Skeletal muscle satellite cell (primary cell): ENCODE results near the gene EIF3D.

Experiments
- H3K27me3 ChIP-seq: 2 replicates; pipeline ENCODE4 v1.7.0; 2013; ENCODE audit warnings: low read length; ENCODE audit not compliant: control insufficient read depth, insufficient read depth
- H3K36me3 ChIP-seq: 2 replicates; pipeline ENCODE4 v1.7.0; 2013; ENCODE audit warnings: mild to moderate bottlenecking, control low read depth, low read length; ENCODE audit not compliant: insufficient read depth
- H3K4me1 ChIP-seq: 2 replicates; pipeline ENCODE4 v1.7.0; 2013; ENCODE audit warnings: low read length; ENCODE audit not compliant: control insufficient read depth, insufficient read depth
- H3K4me2 ChIP-seq: 2 replicates; pipeline ENCODE4 v1.7.0; 2013; ENCODE audit warnings: mild to moderate bottlenecking, low read length
- H3K4me3 ChIP-seq: 2 replicates; pipeline ENCODE4 v1.7.0; 2013; ENCODE audit warnings: low read length
- H3K9ac ChIP-seq: 2 replicates; pipeline ENCODE4 v1.7.0; 2013; ENCODE audit warnings: mild to moderate bottlenecking, low read depth, low read length, moderate library complexity
- H3K9me3 ChIP-seq: replicated peaks from 2 replicates; pipeline ENCODE4 v1.7.0; 2013; ENCODE audit warnings: mild to moderate bottlenecking, control low read depth, low read length

Gene EIF3D

DNA sequence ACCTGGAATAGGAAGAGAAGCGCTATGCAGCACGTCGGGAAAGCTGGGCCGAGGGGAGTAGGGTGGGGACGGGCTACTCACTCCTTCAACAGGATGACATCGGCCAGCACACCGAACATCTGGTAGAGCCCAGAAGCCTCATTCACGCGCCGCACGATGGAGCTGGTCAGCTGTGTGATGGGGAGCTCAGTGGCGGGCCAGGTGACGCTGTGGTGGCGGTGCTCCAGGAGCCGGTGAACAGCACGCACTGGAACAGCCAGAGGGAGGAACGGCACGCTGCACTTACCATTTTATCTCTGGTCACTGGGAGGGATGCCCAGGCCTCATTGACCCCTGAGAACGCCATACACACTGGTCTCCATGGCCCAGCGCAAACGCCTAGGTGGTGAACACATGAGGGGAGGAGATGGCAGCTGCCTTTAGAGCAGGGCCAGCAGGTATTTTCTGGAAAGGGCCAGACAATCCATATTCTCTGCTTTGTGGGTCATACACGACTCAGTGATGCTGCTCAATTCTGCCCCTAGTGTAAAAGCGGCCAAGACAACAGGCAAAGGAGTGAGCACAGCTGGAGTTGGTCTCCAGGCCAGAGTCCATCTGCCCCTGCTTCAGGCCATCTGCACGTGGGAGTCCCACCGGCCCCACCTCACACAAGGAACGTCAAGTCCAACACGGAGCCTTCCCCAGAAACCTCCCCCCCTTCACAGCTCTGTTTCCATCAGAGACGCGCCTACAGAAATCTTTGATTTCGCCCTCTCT, 30.9 kb downstream of the EIF3D start:
- Histone ChIP-seq H3K4me3 (no peak overlapping the region), H3K4me1 (no peaks in the 10 kb centered on the region), H3K4me2 (no peak overlapping the region), H3K36me3 (peaks cover 15% of the 10 kb centered on the region), H3K9me3 (no peaks in the 10 kb centered on the region), H3K9ac (no peak overlapping the region), H3K27me3 (no peaks in the 10 kb centered on the region)

DNA sequence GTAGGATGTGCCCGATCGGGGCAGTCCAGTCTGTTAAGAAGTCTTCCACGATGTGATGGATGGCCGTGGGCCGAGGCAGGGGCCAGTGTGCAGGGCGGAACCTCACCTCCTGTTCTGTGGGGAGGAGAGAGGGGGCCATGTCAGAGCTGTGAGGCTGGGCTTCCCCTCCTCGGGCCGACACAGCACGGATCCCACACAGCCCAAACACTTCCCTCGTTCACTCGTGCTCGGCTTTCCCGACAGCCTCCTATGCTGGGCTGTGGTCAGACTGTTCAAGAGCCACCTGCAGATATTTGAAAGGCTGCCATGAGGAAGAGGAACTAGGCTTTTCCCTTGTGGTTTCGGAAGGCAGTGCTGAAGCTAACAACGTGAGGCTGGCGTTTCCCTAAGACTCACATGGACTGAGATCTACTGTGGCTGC, 35.3 kb downstream of the EIF3D start:
- H3K4me2 ChIP-seq, result no peak overlapping the region
- no peaks in the 10 kb centered on the region for H3K27me3 ChIP-seq
- no peaks in the 10 kb centered on the region for H3K9me3 ChIP-seq
- H3K36me3 ChIP-seq, result peaks cover 27% of the 10 kb centered on the region
- H3K4me3 ChIP-seq, result no peak overlapping the region
- H3K9ac ChIP-seq, result no peak overlapping the region
- H3K4me1 ChIP-seq, result no peaks in the 10 kb centered on the region

DNA sequence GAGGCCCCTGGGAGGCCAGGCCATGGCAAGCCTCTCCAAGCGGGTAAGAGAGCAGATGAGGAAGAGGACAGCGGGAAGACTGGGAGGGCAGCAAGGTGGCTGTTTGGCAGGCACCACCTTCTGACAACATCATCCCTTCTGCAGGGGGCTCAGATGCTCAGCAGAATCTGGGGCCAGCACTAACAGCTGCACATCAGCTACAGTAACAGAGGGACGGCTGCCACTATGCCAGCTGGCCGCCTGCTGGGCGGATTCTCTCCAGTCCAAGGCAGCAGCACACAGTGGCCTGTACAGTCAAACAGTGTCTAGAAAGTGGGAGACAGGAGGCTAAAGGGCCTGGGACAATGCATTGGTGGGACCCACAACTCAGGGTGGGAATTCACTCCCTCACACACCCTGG, 36.9 kb downstream of the EIF3D start:
- Histone ChIP-seq H3K9me3 (no peaks in the 10 kb centered on the region), H3K4me2 (no peak overlapping the region), H3K4me1 (no peaks in the 10 kb centered on the region), H3K4me3 (no peak overlapping the region), H3K9ac (no peak overlapping the region), H3K27me3 (no peaks in the 10 kb centered on the region), H3K36me3 (peaks cover 24% of the 10 kb centered on the region)

DNA sequence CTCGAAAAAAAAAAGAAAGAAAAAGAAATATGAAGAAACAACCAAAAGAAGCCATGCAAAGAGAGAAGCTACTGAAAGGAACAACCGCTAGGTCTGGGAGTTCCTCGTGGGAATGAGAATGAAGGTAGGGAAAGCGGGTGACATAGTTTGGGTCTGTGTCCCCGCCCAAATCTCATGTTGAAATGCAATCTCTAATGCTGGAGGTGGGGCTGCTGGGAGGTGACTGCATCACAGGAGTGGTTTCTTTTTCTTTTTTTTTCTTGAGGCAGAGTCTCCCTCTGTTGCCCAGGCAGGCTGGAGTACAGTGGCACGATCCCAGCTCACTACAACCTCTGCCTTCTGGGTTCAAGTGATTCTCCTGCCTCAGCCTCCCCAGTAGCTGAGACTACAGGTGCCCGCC, 37.8 kb downstream of the EIF3D start:
- no peaks in the 10 kb centered on the region for H3K27me3 ChIP-seq
- H3K4me3 ChIP-seq, result no peak overlapping the region
- peaks cover 24% of the 10 kb centered on the region for H3K36me3 ChIP-seq

DNA sequence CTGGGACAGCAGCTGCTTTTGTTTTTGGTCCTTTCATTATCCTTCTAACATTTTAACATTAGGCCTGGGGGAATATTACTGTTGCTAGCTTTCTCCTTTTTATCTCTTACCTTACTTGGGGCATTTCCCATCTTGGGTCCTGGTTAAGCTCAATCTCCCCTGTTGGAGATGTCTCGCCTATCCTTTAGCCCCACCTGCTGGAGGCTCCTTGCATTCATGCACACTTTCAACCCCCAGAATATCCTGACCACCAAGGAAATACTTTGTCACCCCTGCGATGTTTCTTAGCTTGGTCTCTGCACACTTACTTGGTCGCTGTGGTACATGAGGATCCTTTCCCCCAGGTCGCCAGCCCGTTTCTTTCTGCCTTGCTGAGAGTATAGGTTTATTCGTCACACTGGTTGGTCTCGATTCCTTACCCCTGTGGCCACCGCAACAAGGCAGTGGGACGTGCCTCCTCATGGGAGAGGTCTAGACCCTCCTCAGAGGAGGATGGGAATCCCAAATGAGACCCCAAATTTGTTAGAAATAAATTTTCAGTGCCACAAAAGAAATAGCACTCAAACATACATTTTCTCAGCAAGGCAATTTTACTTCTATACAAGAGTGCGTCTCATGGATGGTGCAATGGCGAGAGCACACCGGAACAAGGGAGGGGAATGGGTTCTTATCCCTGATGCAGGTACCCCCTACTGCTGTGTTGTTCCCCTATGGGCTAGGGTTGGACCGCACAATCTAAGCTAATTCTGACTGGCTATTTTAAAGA, 42.2 kb downstream of the EIF3D start:
- Histone ChIP-seq H3K36me3 (peaks cover 15% of the 10 kb centered on the region), H3K9me3 (no peaks in the 10 kb centered on the region), H3K9ac (no peak overlapping the region), H3K4me1 (no peaks in the 10 kb centered on the region), H3K4me2 (no peak overlapping the region), H3K4me3 (no peak overlapping the region), H3K27me3 (no peaks in the 10 kb centered on the region)

More for the DNA sequence above, 37.8 kb downstream of the EIF3D start:
- no peaks in the 10 kb centered on the region for H3K9me3 ChIP-seq
- H3K9ac ChIP-seq, result no peak overlapping the region
- no peaks in the 10 kb centered on the region for H3K4me1 ChIP-seq
- no peak overlapping the region for H3K4me2 ChIP-seq

GRCh38 chr22:36481393-36482168, 47.4 kb downstream of the EIF3D start, which contains the start of gene TXN2:
TXN2 (minus strand) TSS chr22:36481640; CDS start chr22:36480837, 803 bp downstream.
- H3K9me3 ChIP-seq, result no peaks in the 10 kb centered on the region
- H3K9ac ChIP-seq, result peak within 1 kb of the TSS; percentile 83
- peak within 1 kb of the TSS; percentile 80 for H3K4me2 ChIP-seq
- H3K36me3 ChIP-seq, result peaks cover 12% of the 10 kb centered on the region
- H3K27me3 ChIP-seq, result no peaks in the 10 kb centered on the region
- peak within 1 kb of the TSS; percentile 75 for H3K4me3 ChIP-seq
- peaks cover 9% of the 10 kb centered on the region for H3K4me1 ChIP-seq

- H3K27me3 ChIP-seq, result no peaks in the 10 kb centered on the region
Measured at GRCh38 chr22:36480941-36481392, 48.0 kb downstream of the EIF3D start.

GRCh38 chr22:36478966-36479365, 50.0 kb downstream of the EIF3D start:
- no peaks in the 10 kb centered on the region for H3K9me3 ChIP-seq
- H3K4me2 ChIP-seq, result no peak overlapping the region
- no peak overlapping the region for H3K9ac ChIP-seq
- H3K27me3 ChIP-seq, result no peaks in the 10 kb centered on the region
- H3K36me3 ChIP-seq, result peaks cover 27% of the 10 kb centered on the region
- H3K4me1 ChIP-seq, result peaks cover 9% of the 10 kb centered on the region
- H3K4me3 ChIP-seq, result no peak overlapping the region

More at GRCh38 chr22:36480941-36481392, 48.0 kb downstream of the EIF3D start:
- Histone ChIP-seq H3K36me3 (peaks cover 16% of the 10 kb centered on the region), H3K4me1 (peaks cover 9% of the 10 kb centered on the region), H3K4me2 (peak overlapping the region; percentile 80), H3K4me3 (peak overlapping the region; percentile 75), H3K9me3 (no peaks in the 10 kb centered on the region), H3K9ac (peak overlapping the region; percentile 83)

DNA sequence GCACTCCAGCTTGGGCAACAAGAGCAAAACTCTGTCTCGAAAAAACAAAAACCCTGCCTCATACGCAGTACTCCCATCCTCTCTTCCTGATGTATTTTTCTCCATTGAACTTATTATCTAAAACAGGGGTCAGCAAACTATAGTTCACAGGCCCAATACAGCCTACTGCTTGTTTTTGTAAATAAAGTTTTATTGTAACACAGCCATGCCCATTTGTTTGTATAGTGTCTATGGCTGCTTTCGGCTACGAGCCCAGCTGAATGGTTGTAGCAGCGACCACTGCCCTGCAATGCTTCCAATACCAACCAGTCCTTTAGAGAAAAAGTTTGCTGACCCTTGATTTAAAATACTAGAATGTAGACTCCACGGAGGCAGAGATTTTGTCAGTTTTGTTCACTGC, 53.6 kb downstream of the EIF3D start:
- H3K4me1 ChIP-seq, result peaks cover 28% of the 10 kb centered on the region
- H3K4me2 ChIP-seq, result no peak overlapping the region
- no peaks in the 10 kb centered on the region for H3K27me3 ChIP-seq
- H3K9me3 ChIP-seq, result no peaks in the 10 kb centered on the region
- no peak overlapping the region for H3K9ac ChIP-seq
- no peak overlapping the region for H3K4me3 ChIP-seq
- peaks cover 44% of the 10 kb centered on the region for H3K36me3 ChIP-seq

DNA sequence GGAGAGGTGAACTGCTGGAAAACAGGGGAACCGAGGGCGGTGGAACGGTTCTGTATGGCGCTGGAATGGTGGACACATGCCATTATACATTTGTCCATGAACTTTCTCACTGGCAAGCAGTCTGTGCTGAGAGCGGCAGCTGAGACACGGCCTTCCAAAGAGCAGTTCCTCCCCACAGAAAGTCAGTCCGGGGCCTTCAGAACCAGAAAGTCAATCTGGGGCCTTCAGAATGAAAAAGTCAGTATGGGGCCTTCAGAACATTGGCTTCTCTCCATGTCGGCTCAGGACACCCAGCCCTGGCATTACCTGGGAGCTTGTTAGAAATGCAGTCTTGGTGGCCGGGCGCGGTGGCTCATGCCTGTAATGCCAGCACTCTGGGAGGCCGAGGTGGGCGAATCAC, 56.3 kb downstream of the EIF3D start:
- no peaks in the 10 kb centered on the region for H3K9me3 ChIP-seq
- peaks cover 40% of the 10 kb centered on the region for H3K36me3 ChIP-seq
- H3K9ac ChIP-seq, result peak overlapping the region; percentile 38
- no peak overlapping the region for H3K4me2 ChIP-seq
- no peak overlapping the region for H3K4me3 ChIP-seq
- H3K4me1 ChIP-seq, result peaks cover 46% of the 10 kb centered on the region
- no peaks in the 10 kb centered on the region for H3K27me3 ChIP-seq

DNA sequence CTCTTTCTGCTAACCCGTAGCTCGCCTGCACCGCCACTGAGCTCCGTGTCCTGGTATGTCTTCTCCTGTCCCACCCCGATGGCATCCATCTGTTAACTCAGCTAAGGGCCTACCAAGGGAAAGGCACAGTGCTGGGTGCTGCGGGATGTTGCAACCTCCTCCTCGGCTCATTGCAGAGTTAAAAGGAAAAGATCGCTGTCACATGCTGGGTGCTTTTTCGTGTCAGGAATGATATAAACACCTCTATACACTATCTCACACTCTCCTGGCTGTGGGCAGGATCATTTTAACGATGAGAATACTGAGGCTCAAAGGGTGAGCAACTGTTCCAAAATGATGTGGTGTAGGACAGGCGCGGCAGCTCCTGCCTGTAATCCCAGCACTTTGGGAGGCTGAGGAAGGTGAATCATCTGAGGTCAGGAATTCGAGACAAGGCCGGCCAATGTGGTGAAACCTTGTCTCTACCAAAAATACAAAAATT, 57.6 kb downstream of the EIF3D start:
- peaks cover 59% of the 10 kb centered on the region for H3K4me1 ChIP-seq
- peaks cover 30% of the 10 kb centered on the region for H3K36me3 ChIP-seq
- peak overlapping the region; percentile 47 for H3K9ac ChIP-seq
- no peak overlapping the region for H3K4me3 ChIP-seq
- no peaks in the 10 kb centered on the region for H3K27me3 ChIP-seq
- peak overlapping the region; percentile 4 for H3K4me2 ChIP-seq
- H3K9me3 ChIP-seq, result no peaks in the 10 kb centered on the region
